NCI-H1417 treated with DMSO at 0.1 percent for 48 hours (cell line): ENCODE data around the gene HEYL.
"Not testable (repeated sequence)": the region's sequence is repeated elsewhere in the genome, so short reads cannot be mapped to it uniquely, and the experiment has no call there.

Experiments used
- DNase-seq: peaks from one replicate; lab custom pipeline; 2025; lab: John Stamatoyannopoulos, UW

HEYL gene

DNA sequence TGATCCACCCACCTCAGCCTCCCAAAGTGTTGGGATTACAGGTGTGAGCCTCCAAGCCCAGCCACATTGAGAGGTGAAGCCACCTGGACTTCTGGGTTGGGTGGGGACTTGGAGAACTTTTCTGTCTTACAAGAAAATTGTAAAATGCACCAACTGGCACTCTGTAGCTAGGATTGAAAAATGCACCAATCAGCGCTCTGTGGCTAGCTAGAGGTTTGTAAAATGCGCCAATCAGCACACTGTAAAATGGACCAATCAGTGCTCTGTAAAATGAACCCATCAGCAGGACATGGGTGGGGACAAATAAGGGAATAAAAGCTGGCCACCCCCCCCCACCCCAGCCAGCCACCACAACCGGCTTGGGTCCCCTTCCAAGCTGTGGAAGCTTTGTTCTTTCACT, 35.8 kb downstream of the HEYL start:
- DNase-seq: not testable (repeated sequence)

DNA sequence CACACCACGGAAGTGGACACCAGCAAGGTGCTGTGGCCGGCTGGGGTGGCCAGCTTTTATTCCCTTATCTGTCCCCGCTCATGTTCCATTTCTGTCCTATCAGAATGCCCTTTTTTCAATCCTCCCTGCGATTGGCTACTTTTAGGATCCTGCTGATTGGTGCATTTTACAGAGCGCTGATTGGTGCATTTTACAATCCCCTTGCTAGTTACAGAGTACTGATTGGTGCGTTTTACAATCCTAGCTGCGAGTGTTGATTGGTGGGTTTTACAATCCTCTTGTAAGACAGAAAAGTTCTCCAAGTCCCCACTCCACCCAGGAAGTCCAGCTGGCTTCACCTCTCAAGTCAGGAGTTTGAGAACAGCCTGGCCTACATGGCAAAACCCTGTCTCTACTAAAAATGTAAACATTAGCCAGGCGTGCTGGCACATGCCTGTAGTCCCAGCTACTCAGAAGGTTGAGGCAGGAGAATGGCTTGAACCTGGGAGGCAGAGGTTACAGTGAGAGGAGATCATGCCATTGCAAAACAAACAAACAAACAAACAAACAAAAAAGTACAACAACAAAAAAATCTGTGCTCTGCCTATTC, 37.7 kb downstream of the HEYL start:
- not testable (repeated sequence) for DNase-seq

DNA sequence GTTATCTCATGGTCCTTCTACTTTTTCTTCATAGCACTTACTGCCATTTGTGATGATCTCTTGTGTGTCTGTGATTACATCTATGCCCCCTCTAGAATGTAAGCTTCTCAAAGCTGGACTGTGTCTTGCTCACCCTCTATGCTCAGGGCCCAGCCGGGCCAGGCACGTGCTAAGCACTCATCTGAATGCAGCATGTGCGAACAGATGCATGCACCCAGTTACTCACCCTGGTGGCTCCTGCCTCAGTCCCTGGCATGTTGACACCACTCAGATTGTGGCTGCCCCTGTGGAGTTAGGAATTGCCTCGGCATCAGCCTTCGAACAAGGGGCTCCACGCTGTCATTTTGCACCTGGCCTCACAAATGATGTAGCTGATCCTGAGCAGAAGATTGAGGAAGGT, 43.3 kb downstream of the HEYL start:
- no peak for DNase-seq

DNA sequence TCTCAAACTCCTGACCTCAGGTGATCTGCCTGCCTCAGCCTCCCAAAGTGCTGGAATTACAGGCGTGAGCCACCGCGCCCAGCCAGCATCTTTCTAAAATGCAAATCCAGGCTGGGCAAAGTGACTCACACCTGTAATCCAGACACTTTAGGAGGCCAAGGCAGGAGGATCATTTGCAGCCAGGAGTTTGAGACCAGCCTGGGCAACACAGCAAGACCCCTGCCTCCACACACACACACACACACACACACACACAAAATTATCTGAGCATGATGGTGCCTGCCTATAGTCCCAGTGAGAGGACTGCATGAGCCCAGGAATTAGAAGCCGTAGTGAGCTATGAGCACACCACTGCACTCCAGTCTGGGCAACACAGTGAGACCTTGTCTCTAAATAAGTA, 46.1 kb downstream of the HEYL start:
- DNase-seq: no peak

DNA sequence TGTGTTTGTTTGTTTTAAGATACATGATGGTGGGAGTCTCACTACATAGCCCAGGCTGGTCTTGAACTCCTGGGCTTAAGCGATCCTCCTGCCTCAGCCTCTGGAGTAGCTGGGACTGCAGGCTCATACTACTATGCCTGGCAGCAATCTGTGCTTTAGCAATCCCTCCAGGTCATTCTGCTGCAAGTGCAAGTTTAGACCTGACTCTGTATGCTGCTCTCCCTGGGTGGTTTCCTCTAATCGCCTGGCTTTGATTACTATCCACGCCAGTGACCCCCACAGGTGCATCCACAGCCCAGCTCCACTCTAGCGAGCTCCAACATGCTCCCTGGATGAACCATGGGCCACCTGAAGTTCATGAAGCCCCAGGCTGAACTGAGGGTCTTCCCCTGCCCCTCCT, 47.4 kb downstream of the HEYL start:
- no peak for DNase-seq

DNA sequence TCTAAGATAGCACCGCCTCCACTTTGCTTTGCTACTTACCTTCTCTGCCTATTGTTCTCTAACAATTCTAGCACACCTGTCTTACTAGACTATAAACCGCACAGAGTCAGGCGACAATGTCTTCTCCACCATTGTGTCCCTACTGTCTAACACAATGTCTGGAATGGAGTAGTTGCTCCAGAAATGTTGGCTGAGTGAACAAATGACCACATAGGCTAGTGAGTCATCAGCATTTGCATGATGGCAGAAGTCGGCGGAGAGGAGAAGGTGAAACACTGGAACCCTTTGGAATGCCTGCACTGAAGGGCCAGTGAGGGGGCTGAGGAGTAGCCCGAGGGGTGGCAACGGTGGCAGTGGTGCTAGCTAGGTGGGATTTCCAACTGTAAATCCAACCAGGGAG, 48.9 kb downstream of the HEYL start:
- no peak for DNase-seq

DNA sequence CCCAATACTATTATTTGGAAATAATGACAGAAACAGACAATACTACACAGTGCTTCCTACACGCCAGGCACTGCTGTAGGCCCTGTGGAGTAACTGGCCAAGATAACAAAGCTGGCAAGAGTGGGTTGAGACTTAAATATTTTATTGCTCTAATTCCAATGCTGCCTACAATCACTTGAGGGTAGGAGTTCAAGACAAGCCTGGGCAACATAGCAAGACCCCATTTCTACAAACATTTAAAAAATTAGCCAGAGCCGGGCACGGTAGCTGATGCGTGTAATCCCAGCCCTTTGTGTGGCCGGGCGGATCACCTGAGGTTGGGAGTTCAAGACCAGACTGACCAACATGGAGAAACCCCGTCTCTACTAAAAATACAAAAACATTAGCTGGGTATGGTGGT, 53.5 kb downstream of the HEYL start:
- no peak for DNase-seq

DNA sequence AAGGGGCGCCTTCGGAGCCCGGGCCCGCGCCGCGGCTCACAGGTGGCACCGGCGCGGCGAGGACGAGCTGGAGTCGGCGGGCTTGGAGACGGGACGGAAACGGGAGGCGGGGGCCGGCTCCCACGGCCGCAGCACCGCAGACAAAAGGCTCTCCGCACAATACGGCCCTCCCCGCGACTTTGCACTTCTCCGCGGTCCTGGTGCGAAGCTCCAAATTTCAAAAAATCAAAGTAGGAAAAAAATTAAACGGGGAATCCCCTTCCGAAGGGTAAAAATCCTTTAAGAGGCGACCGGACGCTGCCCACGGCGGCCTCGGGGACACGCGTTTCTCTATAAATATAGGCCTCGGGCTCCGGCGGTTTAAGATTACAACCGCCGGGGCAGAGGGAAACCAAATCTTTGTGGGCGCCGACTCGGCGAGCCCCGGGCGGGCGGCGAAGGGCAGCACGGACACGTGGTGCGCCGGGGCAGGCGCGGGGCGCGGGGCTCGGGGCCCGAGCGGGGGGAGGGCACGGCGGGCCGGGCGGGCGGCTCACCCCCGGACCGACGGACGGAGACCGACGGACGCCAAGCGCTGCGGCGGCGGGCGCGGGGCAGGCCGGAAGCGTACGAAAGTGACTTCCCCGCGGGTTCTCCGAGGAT, 63.3 kb downstream of the HEYL start:
- DNase-seq: peak; percentile 3

DNA sequence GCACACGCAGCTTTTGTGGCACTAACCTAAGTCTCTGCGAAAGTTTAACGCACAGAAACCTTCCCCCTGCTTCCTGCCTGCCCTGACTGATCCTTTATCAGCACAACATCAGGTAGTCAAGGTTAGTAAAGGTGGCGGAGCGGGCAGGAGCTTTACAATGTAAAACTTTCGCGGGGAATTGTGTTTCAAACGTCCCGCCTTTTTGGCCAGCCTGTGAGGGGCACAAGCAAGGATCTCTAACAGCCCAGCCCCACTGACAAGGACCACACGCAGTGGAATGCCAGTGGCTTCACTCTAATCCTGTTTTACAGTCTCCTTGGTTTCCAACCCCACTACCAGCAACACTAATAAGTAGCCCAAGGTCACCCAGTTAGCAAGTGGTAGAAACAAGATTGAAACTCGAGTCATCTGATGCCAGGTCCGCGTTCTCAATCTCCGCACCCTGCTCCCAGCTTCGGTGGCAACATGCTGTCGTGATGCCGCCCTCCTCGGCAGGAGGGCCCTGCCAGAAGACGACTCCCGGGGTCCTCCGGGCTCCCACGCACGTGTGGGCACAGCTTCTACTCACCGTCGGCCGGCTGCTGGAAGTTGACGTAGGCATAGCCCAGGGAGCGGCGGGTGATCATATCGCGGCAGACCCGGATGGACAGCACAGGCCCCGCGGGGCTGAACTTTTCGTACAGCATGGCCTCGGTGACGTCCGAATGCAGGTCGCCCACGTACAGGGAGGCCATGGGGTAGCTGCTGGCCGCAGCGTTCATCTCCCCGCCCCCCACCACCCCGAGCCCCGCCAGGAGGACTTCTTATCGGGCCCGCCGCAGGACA, 64.0 kb downstream of the HEYL start:
- DNase-seq: no peak

DNA sequence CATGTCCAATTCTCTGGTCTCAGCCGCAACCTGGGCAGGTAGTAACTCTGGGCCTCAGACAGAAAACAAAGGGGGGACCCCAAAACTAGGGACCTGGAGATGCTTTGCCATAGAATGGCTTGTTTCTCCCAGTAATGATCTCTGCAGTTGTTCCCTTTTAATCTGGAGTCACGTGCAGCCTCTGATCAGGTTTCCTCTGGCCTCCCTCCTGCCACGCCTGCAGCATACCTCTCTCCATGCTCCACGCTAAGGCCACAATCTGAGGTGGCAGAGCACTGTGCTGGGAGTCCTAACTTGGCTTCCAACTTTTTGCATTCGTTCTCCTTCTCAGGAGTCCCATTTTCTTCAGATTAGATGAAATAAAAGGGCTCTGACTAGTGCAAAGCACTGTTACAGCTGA, 64.8 kb downstream of the HEYL start:
- no peak for DNase-seq
